GM12878 (cell line): Measurements from ENCODE around the gene TGFBR3. TPM values are rescaled to one million over a fixed set of nuclear protein-coding genes. Genes with fewer than 3 reads are reported as not detected.

Experiments used
- ATAC-seq: fragments of 200-7000 bp; cut with Tn5 transposase; 3 replicates; pipeline ENCODE4 v1.9.1; 2020; ENCODE audit warnings: mild to moderate bottlenecking, moderate library complexity
- BruUV-seq: library from RNA; stranded (reverse); fragments of 400-500 nt; replicated peaks from 2 replicates; lab custom pipeline; 2021; lab: Mats Ljungman, UMichigan
- CTCF ChIA-PET: fragments of 300-600 bp; sonication (Branson Sonifier 250); formaldehyde crosslinking; extraction: SDS; loops from one replicate; lab custom pipeline; 2021; ENCODE audit warnings: inconsistent platforms; lab: Yijun Ruan, JAX
- POLR2A ChIA-PET: fragments of 350-600 bp; formaldehyde crosslinking; extraction: SDS; loops from one replicate; lab custom pipeline; 2021; ENCODE audit warnings: inconsistent platforms; lab: Charles Lee
- RAD21 ChIA-PET: fragments of 300-600 bp; sonication (Branson Sonifier 250); formaldehyde crosslinking; loops from one replicate; lab custom pipeline; 2023; ENCODE audit warnings: antibody characterized with exemption; ENCODE audit not compliant: unreplicated experiment; lab: Charles Lee
- SMC1A ChIA-PET: fragments of 300-600 bp; sonication (Branson Sonifier 250); formaldehyde crosslinking; loops from one replicate; lab custom pipeline; 2023; ENCODE audit not compliant: unreplicated experiment, uncharacterized antibody; lab: Charles Lee
- DNase-seq: peaks from one replicate; pipeline ENCODE4 v3.0.0-alpha.2; 2011; ENCODE audit warnings: low read depth, low spot score
- FAIRE-seq: peaks from 3 replicates; lab custom pipeline; 2011; peaks lifted over from hg19 to GRCh38; lab: Jason Lieb, UNC
- H2AFZ ChIP-seq: 2 replicates; pipeline ENCODE4 v1.6.0; 2011; ENCODE audit warnings: low read depth, low read length, control low read depth; ENCODE audit not compliant: control insufficient read depth
- H3K27ac ChIP-seq: 2 replicates; pipeline ENCODE4 v1.5.1; 2011; ENCODE audit warnings: control low read depth; ENCODE audit not compliant: control insufficient read depth, insufficient read depth
- H3K27me3 ChIP-seq, 2 experiments: replicated peaks in 1 of 2; 2 replicates each; pipeline versions ENCODE4 v1.6.0 to v1.6.1; 2011; ENCODE audit warnings: low read length in 1 of 2; ENCODE audit not compliant: control insufficient read depth in 2 of 2, insufficient read depth in 2 of 2
- H3K36me3 ChIP-seq, 2 experiments: 2 replicates each; pipeline ENCODE4 v1.5.1; 2011; ENCODE audit warnings: low read length in 1 of 2; ENCODE audit not compliant: control insufficient read depth in 2 of 2, insufficient read depth in 2 of 2
- H3K4me1 ChIP-seq: 2 replicates; pipeline ENCODE4 v1.6.1; 2011; ENCODE audit warnings: mild to moderate bottlenecking, low read length, moderate library complexity, mixed read lengths; ENCODE audit not compliant: control insufficient read depth, insufficient read depth
- H3K4me2 ChIP-seq: 2 replicates; pipeline ENCODE4 v1.6.0; 2011; ENCODE audit warnings: control low read depth; ENCODE audit not compliant: control insufficient read depth, insufficient read depth
- H3K4me3 ChIP-seq: fragments of 200-600 bp; sonication (generic); 2 replicates; pipeline ENCODE4 v1.5.1; 2016
- H3K79me2 ChIP-seq: 2 replicates; pipeline ENCODE4 v1.6.0; 2011; ENCODE audit warnings: low read length; ENCODE audit not compliant: control insufficient read depth, insufficient read depth
- H3K9ac ChIP-seq: 2 replicates; pipeline ENCODE4 v1.8.0; 2011; ENCODE audit warnings: low read length, control low read depth, mixed read lengths; ENCODE audit not compliant: control insufficient read depth, insufficient read depth
- H3K9me3 ChIP-seq: replicated peaks from 3 replicates; pipeline ENCODE4 v1.5.1; 2011; ENCODE audit warnings: mild to moderate bottlenecking, low read length; ENCODE audit not compliant: control insufficient read depth, insufficient read depth
- H4K20me1 ChIP-seq: 2 replicates; pipeline ENCODE4 v1.6.0; 2011; ENCODE audit not compliant: control insufficient read depth, insufficient read depth
- ATF7 ChIP-seq: fragments of 450-650 bp; IDR thresholded peaks from 2 replicates; pipeline ENCODE4 v1.6.1; 2016; ENCODE audit warnings: low read depth, mild to moderate bottlenecking
- BRCA1 ChIP-seq: IDR thresholded peaks from 2 replicates; pipeline ENCODE4 v1.6.1; 2011; ENCODE audit warnings: low read depth, low read length, improper control_type of control experiment
- CBX3 ChIP-seq: fragments of 200-600 bp; sonication (generic); IDR thresholded peaks from 2 replicates; pipeline ENCODE4 v1.6.1; 2016; ENCODE audit warnings: low read depth, borderline replicate concordance
- DPF2 ChIP-seq: fragments of 450-650 bp; IDR thresholded peaks from 2 replicates; pipeline ENCODE4 v1.6.1; 2017; ENCODE audit warnings: mild to moderate bottlenecking
- IKZF1 ChIP-seq: fragments of 450-650 bp; conservative IDR thresholded peaks from 2 replicates; pipeline ENCODE4 v1.6.1; 2017; ENCODE audit warnings: antibody characterized with exemption, mild to moderate bottlenecking
- MYB ChIP-seq: fragments of 150-350 bp; IDR thresholded peaks from 2 replicates; pipeline ENCODE4 v1.6.1; 2014; ENCODE audit warnings: mild to moderate bottlenecking, low read depth, low read length, borderline replicate concordance
- MYC ChIP-seq: IDR thresholded peaks from 2 replicates; pipeline ENCODE4 v1.6.1; 2011; ENCODE audit warnings: mild to moderate bottlenecking, low read length, moderate library complexity, inconsistent platforms; ENCODE audit not compliant: insufficient read depth, insufficient replicate concordance, insufficient read length, severe bottlenecking
- NBN ChIP-seq: fragments of 450-650 bp; IDR thresholded peaks from 2 replicates; pipeline ENCODE4 v1.6.1; 2016
- POU2F2 ChIP-seq: IDR thresholded peaks from 3 replicates; pipeline ENCODE4 v1.6.1; 2011; ENCODE audit warnings: low read depth, mild to moderate bottlenecking, low read length, borderline replicate concordance
- RBBP5 ChIP-seq: fragments of 200-600 bp; sonication (generic); conservative IDR thresholded peaks from 2 replicates; pipeline ENCODE4 v1.6.1; 2016
- SREBF2 ChIP-seq: IDR thresholded peaks from 2 replicates; pipeline ENCODE4 v1.6.1; 2012; ENCODE audit warnings: mild to moderate bottlenecking, low read length
- ZNF592 ChIP-seq: fragments of 450-650 bp; IDR thresholded peaks from 2 replicates; pipeline ENCODE4 v1.6.1; 2017; ENCODE audit warnings: mild to moderate bottlenecking, moderate library complexity
- WGBS: methylation state at CpG from one replicate; pipeline ENCODE4 v1.1.6; 2016; ENCODE audit warnings: low lambda C conversion rate; ENCODE audit not compliant: insufficient replicate concordance, insufficient coverage; ENCODE audit errors: missing lambda C conversion rate; 5-methylcytosine and 5-hydroxymethylcytosine counted together
- in situ Hi-C: fragments of 300-500 bp; cut with MboI; formaldehyde crosslinking; loops from 9 replicates; pipeline ENCODE4 v1.14.3; 2018; ENCODE audit warnings: mixed read lengths
- intact Hi-C: fragments of 100-400 bp; cut with micrococcal nuclease; formaldehyde crosslinking; loops from one replicate; pipeline ENCODE4 v1.14.2; 2022; ENCODE audit not compliant: unreplicated experiment
- polyA plus RNA-seq, 11 experiments: library from polyadenylated mRNA; depleted of rRNA in 4 of 11; unstranded in 6 of 11; stranded (reverse) in 5 of 11; fragments of >200 nt; fragmentation: Nextera tagmentation in 4 of 11; fragmentation: Illumina TruSeq in 1 of 11; extraction: Ambion mirVana in 4 of 11; extraction: Trizol in 1 of 11; gene quantifications; 1 replicate in 1 of 11; 2 replicates in 10 of 11; pipeline versions ENCODE4 v1.2.1 to v1.2.3, GENCODE V29; 2011 to 2016; ENCODE audit warnings: inconsistent platforms in 2 of 11, missing spikeins in 2 of 11, low read depth in 1 of 11
- total RNA-seq, 4 experiments: library from RNA; depleted of rRNA in 3 of 4; stranded (reverse); fragments of >200 nt in 3 of 4; fragmentation: Illumina TruSeq in 1 of 4; extraction: Trizol in 1 of 4; gene quantifications; 2 replicates each; pipeline versions ENCODE4 v1.2.1 to v1.2.3, GENCODE V29; 2013 to 2021

TGFBR3 gene
- total and polyA plus RNA-seq, 10 of the 15 experiments (the other 5 are each of a cell fraction or from before 2014, with no cell fraction given) = 2.7 to 16.5 (median 12.6) TPM

GRCh38 chr1:91635763-91636162 lies 250.2 kb downstream of the TGFBR3 start:
- FAIRE-seq = no peak
- no peak overlapping the region for H3K4me2 ChIP-seq

More at GRCh38 chr1:91635763-91636162, 250.2 kb downstream of the TGFBR3 start:
- Histone ChIP-seq H4K20me1 (no peaks in the 10 kb centered on the region), H3K27me3 (no peaks in the 10 kb centered on the region), H2AFZ (no peak overlapping the region), H3K27ac (no peak overlapping the region), H3K9ac (no peak overlapping the region), H3K4me1 (no peaks in the 10 kb centered on the region)
- RAD21 ChIA-PET = no interaction called here
- POLR2A ChIA-PET = no interaction called here
- in situ Hi-C loops = no loop called here
- CTCF ChIA-PET = interaction anchor here (0.6 kb wide), 1 partner anchor 1521 kb away, joined by 3 read pairs; no protein-coding TSS in a partner anchor
- no peak for DNase-seq
- SMC1A ChIA-PET = no interaction called here
- intact Hi-C loops = no loop called here
- TF ChIP-seq SREBF2 (no peak), POU2F2 (no peak), MYB (no peak), ZNF592 (no peak), BRCA1 (no peak), IKZF1 (no peak), NBN (no peak), DPF2 (no peak), RBBP5 (no peak), CBX3 (no peak), MYC (no peak), ATF7 (no peak)
- TF ChIP-seq, all 136 proteins: peak for 0
- ATAC-seq = no peak
- BruUV-seq = no TSS peak
- H3K9me3 ChIP-seq = peaks cover 2% of the 10 kb centered on the region; the same call in 1 of the 3 replicates
- no peaks in the 10 kb centered on the region for H3K79me2 ChIP-seq
- H3K36me3 ChIP-seq = no peaks in the 10 kb centered on the region
- WGBS = 54% methylated on average over 4 of the region's 4 CpGs
- H3K4me3 ChIP-seq = no peak overlapping the region
